ENCODE measurements around the gene PLD1. TPM values are rescaled to one million over a fixed set of nuclear protein-coding genes. Genes with fewer than 3 reads are reported as not detected.

The PLD1 gene
- total RNA-seq, 2 experiments from 2014 or later, result 0.22 to 1.0 TPM

- Histone ChIP-seq H3K9me3 (ENCODE audit: control insufficient read depth in 1 of 2, insufficient read depth in 1 of 2, low read length in 2 of 2) (no peaks in the 10 kb centered on the region), H3K4me1 (ENCODE audit: insufficient read depth, low read length) (no peaks in the 10 kb centered on the region), H3K27ac (ENCODE audit: low read depth in 1 of 2, low read length in 2 of 2) (no peak overlapping the region), H3K27me3 (ENCODE audit: control insufficient read depth in 1 of 2, insufficient read depth in 2 of 2, low read length in 2 of 2) (peaks cover 0 to 4% of the 10 kb centered on the region in 2 experiments), H3K36me3 (ENCODE audit: insufficient read depth, low read length) (no peaks in the 10 kb centered on the region), H3K4me3 (ENCODE audit: low read length) (no peak overlapping the region)
- Mint-ChIP-seq H3K4me1 (ENCODE audit: low read depth) (no peaks in the 10 kb centered on the region), H3K4me3 (no peak overlapping the region), H3K36me3 (ENCODE audit: low read depth) (no peaks in the 10 kb centered on the region), H3K9me3 (no peaks in the 10 kb centered on the region), H3K27me3 (no peaks in the 10 kb centered on the region), H3K27ac (no peak overlapping the region)
- DNase-seq (no peak), ATAC-seq (ENCODE audit: poor library complexity) (no peak)
- TF ChIP-seq, protein P1, sequence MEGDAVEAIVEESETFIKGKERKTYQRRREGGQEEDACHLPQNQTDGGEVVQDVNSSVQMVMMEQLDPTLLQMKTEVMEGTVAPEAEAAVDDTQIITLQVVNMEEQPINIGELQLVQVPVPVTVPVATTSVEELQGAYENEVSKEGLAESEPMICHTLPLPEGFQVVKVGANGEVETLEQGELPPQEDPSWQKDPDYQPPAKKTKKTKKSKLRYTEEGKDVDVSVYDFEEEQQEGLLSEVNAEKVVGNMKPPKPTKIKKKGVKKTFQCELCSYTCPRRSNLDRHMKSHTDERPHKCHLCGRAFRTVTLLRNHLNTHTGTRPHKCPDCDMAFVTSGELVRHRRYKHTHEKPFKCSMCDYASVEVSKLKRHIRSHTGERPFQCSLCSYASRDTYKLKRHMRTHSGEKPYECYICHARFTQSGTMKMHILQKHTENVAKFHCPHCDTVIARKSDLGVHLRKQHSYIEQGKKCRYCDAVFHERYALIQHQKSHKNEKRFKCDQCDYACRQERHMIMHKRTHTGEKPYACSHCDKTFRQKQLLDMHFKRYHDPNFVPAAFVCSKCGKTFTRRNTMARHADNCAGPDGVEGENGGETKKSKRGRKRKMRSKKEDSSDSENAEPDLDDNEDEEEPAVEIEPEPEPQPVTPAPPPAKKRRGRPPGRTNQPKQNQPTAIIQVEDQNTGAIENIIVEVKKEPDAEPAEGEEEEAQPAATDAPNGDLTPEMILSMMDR (IDR thresholded peaks at IDR 0.05), result no peak
- ChIA-PET CTCF (interaction anchor here (1.2 kb wide), 1 partner anchor 10 kb away, joined by 4 read pairs; no protein-coding TSS in a partner anchor), POLR2A (no interaction called here)
- intact Hi-C loops (cut with DNase I, micrococcal nuclease), result no loop called here
Observed at GRCh38 chr3:171840445-171840810, 30.1 kb upstream of the PLD1 start.

- intact Hi-C loops (cut with DNase I, micrococcal nuclease), result no loop called here
- CTCF ChIA-PET, result no interaction called here
Observed at GRCh38 chr3:171839270-171839669, 29.0 kb upstream of the PLD1 start.

DNA sequence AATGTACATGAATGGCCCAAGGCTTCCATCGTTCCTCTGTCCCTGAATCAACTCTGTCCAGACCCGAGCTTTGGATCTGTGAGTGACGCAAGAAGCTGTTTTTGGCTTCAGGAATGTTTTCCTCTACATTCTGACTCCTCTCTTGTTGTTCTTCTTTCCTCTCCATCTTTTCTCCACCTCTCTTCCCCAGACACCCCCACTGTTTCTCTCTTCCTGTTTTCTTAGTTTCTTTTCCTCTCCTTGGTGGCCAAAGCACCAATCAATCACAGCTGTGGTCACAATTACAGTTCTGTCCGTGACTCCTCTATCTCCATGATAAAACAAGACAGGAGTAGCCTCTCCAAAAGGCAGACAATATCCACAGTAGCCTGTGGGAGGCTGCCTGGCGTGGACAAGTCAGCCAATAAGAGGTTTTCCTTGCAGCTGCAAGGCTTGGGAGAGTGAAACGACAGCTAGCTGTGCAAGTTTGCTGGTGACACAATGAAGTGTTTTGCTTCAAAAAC, 28.0 kb upstream of the PLD1 start:
- no peak overlapping the region for H3K4me3 ChIP-seq (ENCODE audit: low read length)
- DNase-seq (no peak), ATAC-seq (ENCODE audit: poor library complexity) (no peak)
- Mint-ChIP-seq H3K27me3 (no peaks in the 10 kb centered on the region), H3K4me1 (ENCODE audit: low read depth) (no peaks in the 10 kb centered on the region), H3K27ac (no peak overlapping the region), H3K4me3 (no peak overlapping the region), H3K9me3 (no peaks in the 10 kb centered on the region), H3K36me3 (ENCODE audit: low read depth) (no peaks in the 10 kb centered on the region)
- no peak overlapping the region for H3K27ac ChIP-seq (ENCODE audit: low read depth in 1 of 2, low read length in 2 of 2)
- intact Hi-C loops (cut with DNase I, micrococcal nuclease), result no loop called here
- no peaks in the 10 kb centered on the region for H3K9me3 ChIP-seq (ENCODE audit: control insufficient read depth in 1 of 2, insufficient read depth in 1 of 2, low read length in 2 of 2)
- peaks cover 0 to 4% of the 10 kb centered on the region in 2 experiments for H3K27me3 ChIP-seq (ENCODE audit: control insufficient read depth in 1 of 2, insufficient read depth in 2 of 2, low read length in 2 of 2)
- TF ChIP-seq, protein P1 (IDR thresholded peaks at IDR 0.05), result no peak
- ChIA-PET POLR2A (no interaction called here), CTCF (interaction anchor here (0.6 kb wide), 1 partner anchor 302 kb away, joined by 3 read pairs; no protein-coding TSS in a partner anchor)
- H3K36me3 ChIP-seq (ENCODE audit: insufficient read depth, low read length), result no peaks in the 10 kb centered on the region
- no peaks in the 10 kb centered on the region for H3K4me1 ChIP-seq (ENCODE audit: insufficient read depth, low read length)

More at GRCh38 chr3:171839270-171839669, 29.0 kb upstream of the PLD1 start:
- TF ChIP-seq, protein P1 (IDR thresholded peaks at IDR 0.05), result no peak
- Mint-ChIP-seq H3K27ac (no peak overlapping the region), H3K27me3 (no peaks in the 10 kb centered on the region), H3K4me1 (ENCODE audit: low read depth) (no peaks in the 10 kb centered on the region), H3K4me3 (no peak overlapping the region), H3K9me3 (no peaks in the 10 kb centered on the region), H3K36me3 (ENCODE audit: low read depth) (no peaks in the 10 kb centered on the region)
- DNase-seq (no peak), ATAC-seq (ENCODE audit: poor library complexity) (no peak)
- H3K36me3 ChIP-seq (ENCODE audit: insufficient read depth, low read length), result no peaks in the 10 kb centered on the region
- no peaks in the 10 kb centered on the region for H3K9me3 ChIP-seq (ENCODE audit: control insufficient read depth in 1 of 2, insufficient read depth in 1 of 2, low read length in 2 of 2)
- POLR2A ChIA-PET, result no interaction called here
- no peak overlapping the region for H3K4me3 ChIP-seq (ENCODE audit: low read length)
- H3K27ac ChIP-seq (ENCODE audit: low read depth in 1 of 2, low read length in 2 of 2), result no peak overlapping the region
- H3K4me1 ChIP-seq (ENCODE audit: insufficient read depth, low read length), result no peaks in the 10 kb centered on the region
- H3K27me3 ChIP-seq (ENCODE audit: control insufficient read depth in 1 of 2, insufficient read depth in 2 of 2, low read length in 2 of 2), result peaks cover 0 to 4% of the 10 kb centered on the region in 2 experiments

Data from CD4-positive, alpha-beta T cell (primary cell).